Liver (tissue), 9 donors: ENCODE measurements around the gene SORCS2. TPM values are rescaled to one million over a fixed set of nuclear protein-coding genes. Genes with fewer than 3 reads are reported as not detected.

ENCODE experiments used
- DNase-seq: peaks from one replicate; pipeline ENCODE4 v3.0.0-alpha.2; 2017; ENCODE audit warnings: low spot score
- H3K27ac ChIP-seq, 2 donors: one replicate each; pipeline ENCODE4 v1.7.0; 2013; ENCODE audit warnings: inconsistent platforms in 2 of 2, low read length in 2 of 2, control low read depth in 1 of 2, low read depth in 1 of 2, mild to moderate bottlenecking in 1 of 2
- H3K27me3 ChIP-seq, 4 donors: one replicate each; pipeline versions ENCODE4 v1.6.1 to v1.7.0; 2013; ENCODE audit warnings: low read length in 3 of 4, inconsistent platforms in 1 of 4, mild to moderate bottlenecking in 1 of 4, moderate library complexity in 1 of 4; ENCODE audit not compliant: control insufficient read depth in 4 of 4, insufficient read depth in 4 of 4
- H3K36me3 ChIP-seq, 4 donors: one replicate each; pipeline versions ENCODE4 v1.6.1 to v1.7.0; 2013; ENCODE audit warnings: low read length in 3 of 4, mild to moderate bottlenecking in 3 of 4, low read depth in 1 of 4, moderate library complexity in 1 of 4; ENCODE audit not compliant: control insufficient read depth in 4 of 4, insufficient read depth in 3 of 4
- H3K4me1 ChIP-seq, 4 donors: one replicate each; pipeline versions ENCODE4 v1.6.1 to v1.7.0; 2013; ENCODE audit warnings: low read length in 3 of 4, mild to moderate bottlenecking in 3 of 4, moderate library complexity in 1 of 4; ENCODE audit not compliant: control insufficient read depth in 4 of 4, insufficient read depth in 4 of 4
- H3K4me3 ChIP-seq, 3 donors: one replicate each; pipeline versions ENCODE4 v1.6.1 to v1.7.0; 2013; ENCODE audit warnings: low read length in 3 of 3, control low read depth in 1 of 3, low read depth in 1 of 3, mild to moderate bottlenecking in 1 of 3
- H3K9ac ChIP-seq, 2 donors: one replicate each; pipeline ENCODE4 v1.7.0; 2013; ENCODE audit warnings: low read length in 2 of 2, mild to moderate bottlenecking in 2 of 2, moderate library complexity in 2 of 2, control low read depth in 1 of 2, low read depth in 1 of 2
- H3K9me3 ChIP-seq, 4 donors: one replicate each; pipeline versions ENCODE4 v1.6.1 to v1.7.0; 2013; ENCODE audit warnings: low read length in 3 of 4; ENCODE audit not compliant: control insufficient read depth in 4 of 4
- EGR1 ChIP-seq, 2 donors: IDR thresholded peaks; 2 replicates each; pipeline ENCODE4 v1.6.1; 2016 to 2018; ENCODE audit warnings: antibody characterized with exemption in 2 of 2, low read depth in 2 of 2
- FOXA1 ChIP-seq: IDR thresholded peaks from 2 replicates; pipeline ENCODE4 v1.6.1; 2016; ENCODE audit warnings: antibody characterized with exemption
- FOXA2 ChIP-seq: IDR thresholded peaks from 2 replicates; pipeline ENCODE4 v1.6.1; 2016; ENCODE audit warnings: antibody characterized with exemption
- GABPA ChIP-seq, 2 donors: IDR thresholded peaks in 1 of 2; conservative IDR thresholded peaks in 1 of 2; 2 replicates each; pipeline ENCODE4 v1.6.1; 2016; ENCODE audit warnings: antibody characterized with exemption in 2 of 2, mild to moderate bottlenecking in 1 of 2, moderate library complexity in 1 of 2
- HNF4A ChIP-seq, 2 donors: conservative IDR thresholded peaks; 2 replicates each; pipeline ENCODE4 v1.6.1; 2016; ENCODE audit warnings: antibody characterized with exemption in 2 of 2, mild to moderate bottlenecking in 2 of 2
- HNF4G ChIP-seq: IDR thresholded peaks from 2 replicates; pipeline ENCODE4 v1.6.1; 2016; ENCODE audit warnings: antibody characterized with exemption
- JUND ChIP-seq, 2 donors: IDR thresholded peaks; 2 replicates each; pipeline ENCODE4 v1.6.1; 2016; ENCODE audit warnings: antibody characterized with exemption in 2 of 2
- NR2F2 ChIP-seq: IDR thresholded peaks from 2 replicates; pipeline ENCODE4 v1.6.1; 2016; ENCODE audit warnings: antibody characterized with exemption
- RAD21 ChIP-seq, 2 donors: IDR thresholded peaks; 2 replicates each; pipeline ENCODE4 v1.6.1; 2016; ENCODE audit warnings: antibody characterized with exemption in 2 of 2, mild to moderate bottlenecking in 2 of 2
- SP1 ChIP-seq: IDR thresholded peaks from 2 replicates; pipeline ENCODE4 v1.6.1; 2018; ENCODE audit warnings: antibody characterized with exemption, mild to moderate bottlenecking
- TAF1 ChIP-seq: conservative IDR thresholded peaks from 2 replicates; pipeline ENCODE4 v1.6.1; 2016; ENCODE audit warnings: antibody characterized with exemption, mild to moderate bottlenecking
- WGBS: extraction: QIAGEN DNeasy Blood & Tissue Kit; methylation state at CpG from one replicate; pipeline ENCODE4 v1.1.7; 2013; 5-methylcytosine and 5-hydroxymethylcytosine counted together
- polyA plus RNA-seq, 2 donors: library from polyadenylated mRNA; stranded (reverse) in 1 of 2; unstranded in 1 of 2; fragments of 200-250 nt in 1 of 2; fragments of >200 nt in 1 of 2; fragmentation: Nextera tagmentation in 1 of 2; extraction: Ambion mirVana in 1 of 2; gene quantifications; one replicate each; pipeline versions ENCODE4 v1.2.1 to v1.2.3, GENCODE V29; 2013 to 2015
- total RNA-seq, 2 donors: library from RNA; depleted of rRNA; stranded (reverse); fragments of >200 nt; gene quantifications; one replicate each; pipeline ENCODE4 v1.2.3, GENCODE V29; 2014
- TF ChIP-seq, protein P1 (sequence below): fragments of 150-350 bp; IDR thresholded peaks from 2 replicates; pipeline ENCODE4 v1.5.1; 2017; ENCODE audit warnings: improper control_type of control experiment, low read depth, low read length; ENCODE audit not compliant: missing input control
- TF ChIP-seq, protein P2 (sequence below): IDR thresholded peaks from 2 replicates; pipeline ENCODE4 v1.6.1; 2016; ENCODE audit warnings: antibody characterized with exemption
- TF ChIP-seq, protein P3 (sequence below): IDR thresholded peaks from 2 replicates; pipeline ENCODE4 v1.6.1; 2016; ENCODE audit warnings: antibody characterized with exemption, mild to moderate bottlenecking
- TF ChIP-seq, protein P4 (sequence below): IDR thresholded peaks from 2 replicates; pipeline ENCODE4 v1.6.1; 2016; ENCODE audit warnings: antibody characterized with exemption
- donor health status: healthy.
- donor health status: healthy.
- donor health status: healthy.
- donor health status: healthy.
- donor health status: healthy.

SORCS2 gene
- total and polyA plus RNA-seq, 4 donors: 0.10 to 1.4 (median 0.92) TPM

DNA sequence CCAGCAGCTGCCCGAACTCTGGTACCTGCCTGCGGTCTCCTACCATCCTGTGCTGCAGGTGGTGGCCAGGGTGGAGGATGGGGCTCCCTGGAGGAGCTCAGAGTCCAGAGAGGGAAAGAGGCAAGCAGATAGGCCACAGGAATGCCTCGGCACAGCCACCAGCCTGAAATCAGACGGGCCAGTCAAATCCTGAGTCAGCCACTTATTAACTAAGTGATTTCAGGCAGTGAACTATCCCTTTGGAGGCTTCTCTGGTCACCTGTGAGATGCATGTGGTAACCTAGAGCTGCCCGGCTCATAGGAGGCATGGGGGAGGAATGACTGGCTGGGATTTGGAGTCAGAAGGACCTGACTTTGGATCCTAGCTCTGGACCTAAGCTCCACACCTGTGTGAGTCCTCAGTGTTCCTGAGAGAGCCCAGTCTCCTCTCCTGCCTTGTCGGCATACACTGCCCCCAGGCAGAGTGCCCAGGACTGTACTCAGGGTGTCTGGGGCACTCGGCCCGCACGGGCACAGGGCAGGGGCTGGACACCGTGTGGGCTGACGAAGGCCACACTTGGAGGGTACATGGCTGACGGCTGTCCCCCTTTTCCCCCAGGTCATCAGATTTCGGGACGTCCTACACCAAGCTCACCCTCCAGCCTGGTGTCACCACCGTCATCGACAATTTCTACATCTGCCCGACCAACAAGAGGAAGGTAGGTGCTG lies 338.7 kb downstream of the SORCS2 start:
- H3K9me3 ChIP-seq: no peaks in the 10 kb centered on the region
- H3K4me3 ChIP-seq: no peak overlapping the region
- TF ChIP-seq, protein P1, sequence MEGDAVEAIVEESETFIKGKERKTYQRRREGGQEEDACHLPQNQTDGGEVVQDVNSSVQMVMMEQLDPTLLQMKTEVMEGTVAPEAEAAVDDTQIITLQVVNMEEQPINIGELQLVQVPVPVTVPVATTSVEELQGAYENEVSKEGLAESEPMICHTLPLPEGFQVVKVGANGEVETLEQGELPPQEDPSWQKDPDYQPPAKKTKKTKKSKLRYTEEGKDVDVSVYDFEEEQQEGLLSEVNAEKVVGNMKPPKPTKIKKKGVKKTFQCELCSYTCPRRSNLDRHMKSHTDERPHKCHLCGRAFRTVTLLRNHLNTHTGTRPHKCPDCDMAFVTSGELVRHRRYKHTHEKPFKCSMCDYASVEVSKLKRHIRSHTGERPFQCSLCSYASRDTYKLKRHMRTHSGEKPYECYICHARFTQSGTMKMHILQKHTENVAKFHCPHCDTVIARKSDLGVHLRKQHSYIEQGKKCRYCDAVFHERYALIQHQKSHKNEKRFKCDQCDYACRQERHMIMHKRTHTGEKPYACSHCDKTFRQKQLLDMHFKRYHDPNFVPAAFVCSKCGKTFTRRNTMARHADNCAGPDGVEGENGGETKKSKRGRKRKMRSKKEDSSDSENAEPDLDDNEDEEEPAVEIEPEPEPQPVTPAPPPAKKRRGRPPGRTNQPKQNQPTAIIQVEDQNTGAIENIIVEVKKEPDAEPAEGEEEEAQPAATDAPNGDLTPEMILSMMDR: no peak
- TF ChIP-seq EGR1 (IDR thresholded peaks at IDR 0.05; ENCODE audit: low read depth in 2 of 2): no peak
- no peak for TF ChIP-seq HNF4A (conservative IDR thresholded peaks at IDR 0.05)
- no peak for TF ChIP-seq GABPA (IDR thresholded peaks at IDR 0.05 in 1 of 2, conservative IDR thresholded peaks at IDR 0.05 in 1 of 2)
- no peak for TF ChIP-seq NR2F2
- TF ChIP-seq HNF4G: no peak
- TF ChIP-seq, protein P2, sequence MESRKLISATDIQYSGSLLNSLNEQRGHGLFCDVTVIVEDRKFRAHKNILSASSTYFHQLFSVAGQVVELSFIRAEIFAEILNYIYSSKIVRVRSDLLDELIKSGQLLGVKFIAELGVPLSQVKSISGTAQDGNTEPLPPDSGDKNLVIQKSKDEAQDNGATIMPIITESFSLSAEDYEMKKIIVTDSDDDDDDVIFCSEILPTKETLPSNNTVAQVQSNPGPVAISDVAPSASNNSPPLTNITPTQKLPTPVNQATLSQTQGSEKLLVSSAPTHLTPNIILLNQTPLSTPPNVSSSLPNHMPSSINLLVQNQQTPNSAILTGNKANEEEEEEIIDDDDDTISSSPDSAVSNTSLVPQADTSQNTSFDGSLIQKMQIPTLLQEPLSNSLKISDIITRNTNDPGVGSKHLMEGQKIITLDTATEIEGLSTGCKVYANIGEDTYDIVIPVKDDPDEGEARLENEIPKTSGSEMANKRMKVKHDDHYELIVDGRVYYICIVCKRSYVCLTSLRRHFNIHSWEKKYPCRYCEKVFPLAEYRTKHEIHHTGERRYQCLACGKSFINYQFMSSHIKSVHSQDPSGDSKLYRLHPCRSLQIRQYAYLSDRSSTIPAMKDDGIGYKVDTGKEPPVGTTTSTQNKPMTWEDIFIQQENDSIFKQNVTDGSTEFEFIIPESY: no peak
- TF ChIP-seq FOXA2: no peak
- no peak for TF ChIP-seq RAD21 (IDR thresholded peaks at IDR 0.05)
- TF ChIP-seq JUND (IDR thresholded peaks at IDR 0.05): no peak
- H3K4me1 ChIP-seq: peaks cover 0 to 10% (median 2%) of the 10 kb centered on the region in 4 donors
- no peak overlapping the region for H3K27ac ChIP-seq
- no peaks in the 10 kb centered on the region for H3K27me3 ChIP-seq
- H3K36me3 ChIP-seq: no peaks in the 10 kb centered on the region
- WGBS: 89% methylated on average over 17 of the region's 17 CpGs
- H3K9ac ChIP-seq: no peak overlapping the region
- DNase-seq: no peak

DNA sequence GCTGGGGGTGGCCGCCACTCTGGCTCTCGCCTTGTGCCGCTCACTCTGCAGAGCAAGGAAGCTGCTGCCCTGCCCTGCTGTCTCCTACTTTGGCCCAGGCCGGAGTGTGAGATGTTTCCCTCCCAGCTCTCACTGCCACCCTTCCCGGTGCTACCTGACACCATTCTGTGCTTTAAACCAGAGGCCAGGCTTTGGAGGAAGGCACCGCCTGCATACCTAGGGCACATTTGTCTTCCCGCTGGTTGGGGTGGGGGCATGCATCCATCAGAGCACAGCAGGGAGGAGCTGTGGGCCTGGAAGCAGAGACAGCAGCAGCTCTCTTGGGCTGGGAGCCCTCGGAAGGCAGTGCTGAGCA lies 339.3 kb downstream of the SORCS2 start:
- Histone ChIP-seq H3K27ac (no peak overlapping the region), H3K27me3 (no peaks in the 10 kb centered on the region), H3K9me3 (no peaks in the 10 kb centered on the region), H3K9ac (no peak overlapping the region), H3K36me3 (no peaks in the 10 kb centered on the region), H3K4me3 (no peak overlapping the region), H3K4me1 (peaks cover 0 to 10% (median 2%) of the 10 kb centered on the region in 4 donors)
- 82% methylated on average over 8 of the region's 8 CpGs for WGBS
- DNase-seq: no peak
- TF ChIP-seq TAF1 (no peak), FOXA2 (no peak), FOXA1 (no peak), NR2F2 (no peak), SP1 (no peak)
- TF ChIP-seq, protein P3, sequence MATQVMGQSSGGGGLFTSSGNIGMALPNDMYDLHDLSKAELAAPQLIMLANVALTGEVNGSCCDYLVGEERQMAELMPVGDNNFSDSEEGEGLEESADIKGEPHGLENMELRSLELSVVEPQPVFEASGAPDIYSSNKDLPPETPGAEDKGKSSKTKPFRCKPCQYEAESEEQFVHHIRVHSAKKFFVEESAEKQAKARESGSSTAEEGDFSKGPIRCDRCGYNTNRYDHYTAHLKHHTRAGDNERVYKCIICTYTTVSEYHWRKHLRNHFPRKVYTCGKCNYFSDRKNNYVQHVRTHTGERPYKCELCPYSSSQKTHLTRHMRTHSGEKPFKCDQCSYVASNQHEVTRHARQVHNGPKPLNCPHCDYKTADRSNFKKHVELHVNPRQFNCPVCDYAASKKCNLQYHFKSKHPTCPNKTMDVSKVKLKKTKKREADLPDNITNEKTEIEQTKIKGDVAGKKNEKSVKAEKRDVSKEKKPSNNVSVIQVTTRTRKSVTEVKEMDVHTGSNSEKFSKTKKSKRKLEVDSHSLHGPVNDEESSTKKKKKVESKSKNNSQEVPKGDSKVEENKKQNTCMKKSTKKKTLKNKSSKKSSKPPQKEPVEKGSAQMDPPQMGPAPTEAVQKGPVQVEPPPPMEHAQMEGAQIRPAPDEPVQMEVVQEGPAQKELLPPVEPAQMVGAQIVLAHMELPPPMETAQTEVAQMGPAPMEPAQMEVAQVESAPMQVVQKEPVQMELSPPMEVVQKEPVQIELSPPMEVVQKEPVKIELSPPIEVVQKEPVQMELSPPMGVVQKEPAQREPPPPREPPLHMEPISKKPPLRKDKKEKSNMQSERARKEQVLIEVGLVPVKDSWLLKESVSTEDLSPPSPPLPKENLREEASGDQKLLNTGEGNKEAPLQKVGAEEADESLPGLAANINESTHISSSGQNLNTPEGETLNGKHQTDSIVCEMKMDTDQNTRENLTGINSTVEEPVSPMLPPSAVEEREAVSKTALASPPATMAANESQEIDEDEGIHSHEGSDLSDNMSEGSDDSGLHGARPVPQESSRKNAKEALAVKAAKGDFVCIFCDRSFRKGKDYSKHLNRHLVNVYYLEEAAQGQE: no peak
- TF ChIP-seq, protein P4, sequence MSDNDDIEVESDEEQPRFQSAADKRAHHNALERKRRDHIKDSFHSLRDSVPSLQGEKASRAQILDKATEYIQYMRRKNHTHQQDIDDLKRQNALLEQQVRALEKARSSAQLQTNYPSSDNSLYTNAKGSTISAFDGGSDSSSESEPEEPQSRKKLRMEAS: no peak
